Naive B cell (primary cell): ENCODE results near the gene RXFP3. TPM values are rescaled to one million over a fixed set of nuclear protein-coding genes. Genes with fewer than 3 reads are reported as not detected.
A peak's percentile ranks its signal among the peaks of the same experiment; 100 is the strongest.

ENCODE experiments used
- ATAC-seq, 2 donors: fragments of 150-1000 bp; cut with Tn5 transposase; 2 replicates each; pipeline ENCODE4 v1.10.0; 2021; ENCODE audit warnings: low read depth in 2 of 2, mild to moderate bottlenecking in 2 of 2, moderate library complexity in 2 of 2
- DNase-seq: peaks from one replicate; pipeline ENCODE4 v3.0.0; 2022
- H3K27ac Mint-ChIP-seq, 6 donors: one replicate each; pipeline ENCODE4 v1.8.0; 2020 to 2022; ENCODE audit warnings: mild to moderate bottlenecking in 6 of 6, mixed read lengths in 6 of 6, moderate library complexity in 5 of 6, inconsistent platforms in 2 of 6
- H3K27me3 Mint-ChIP-seq, 3 donors: one replicate each; pipeline ENCODE4 v1.8.0; 2021 to 2022; ENCODE audit warnings: mixed read lengths in 3 of 3, mild to moderate bottlenecking in 1 of 3
- H3K36me3 Mint-ChIP-seq, 2 donors: one replicate each; pipeline ENCODE4 v1.8.0; 2020 to 2022; ENCODE audit warnings: mixed read lengths in 2 of 2, inconsistent platforms in 1 of 2, mild to moderate bottlenecking in 1 of 2
- H3K4me1 Mint-ChIP-seq, 3 donors: one replicate each; pipeline ENCODE4 v1.8.0; 2020 to 2022; ENCODE audit warnings: mixed read lengths in 3 of 3, inconsistent platforms in 1 of 3, mild to moderate bottlenecking in 1 of 3, moderate library complexity in 1 of 3
- H3K4me3 Mint-ChIP-seq, 8 donors: one replicate each; pipeline ENCODE4 v1.8.0; 2020 to 2022; ENCODE audit warnings: mild to moderate bottlenecking in 8 of 8, mixed read lengths in 8 of 8, moderate library complexity in 8 of 8, inconsistent platforms in 2 of 8
- H3K9me3 Mint-ChIP-seq, 7 donors: one replicate each; pipeline ENCODE4 v1.8.0; 2020 to 2022; ENCODE audit warnings: mixed read lengths in 7 of 7, mild to moderate bottlenecking in 5 of 7, inconsistent platforms in 2 of 7, moderate library complexity in 1 of 7
- polyA plus RNA-seq, 6 donors: library from polyadenylated mRNA; unstranded; fragments of 300-500 nt; fragmentation: Illumina TruSeq; gene quantifications; one replicate each; pipeline ENCODE4 v1.2.3, GENCODE V29; 2021; ENCODE audit warnings: low read depth in 6 of 6

Gene RXFP3
- polyA plus RNA-seq, 6 donors from 2014 or later, result not detected

DNA sequence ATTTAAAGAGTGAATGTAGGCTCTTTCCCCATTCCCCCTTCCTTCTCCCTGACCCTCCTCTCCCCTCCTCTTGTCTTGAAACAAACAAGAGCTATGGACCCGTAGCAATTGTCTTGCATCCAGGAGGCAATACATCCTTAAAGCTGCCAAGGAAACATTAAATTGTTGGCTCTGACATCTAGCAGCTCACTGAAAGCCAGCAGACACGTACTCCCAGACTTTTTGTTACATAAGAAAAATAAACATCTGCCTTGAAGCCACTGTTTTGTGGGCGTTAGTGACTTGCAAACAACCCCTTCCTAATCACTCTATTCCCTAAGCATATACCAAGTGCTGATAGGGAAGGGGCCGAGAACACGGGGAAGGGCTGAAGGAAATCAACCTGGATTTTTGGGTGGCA lies 39.7 kb downstream of the RXFP3 start:
- no peak for ATAC-seq
- Mint-ChIP-seq H3K9me3 (peaks cover 0 to 1% (median 0%) of the 10 kb centered on the region in 7 donors), H3K36me3 (peaks cover 0 to 5% of the 10 kb centered on the region in 2 donors), H3K27me3 (peaks cover under 1 to 12% (median 2%) of the 10 kb centered on the region in 3 donors), H3K4me3 (no peak overlapping the region), H3K4me1 (no peaks in the 10 kb centered on the region), H3K27ac (no peak overlapping the region)
- no peak for DNase-seq

DNA sequence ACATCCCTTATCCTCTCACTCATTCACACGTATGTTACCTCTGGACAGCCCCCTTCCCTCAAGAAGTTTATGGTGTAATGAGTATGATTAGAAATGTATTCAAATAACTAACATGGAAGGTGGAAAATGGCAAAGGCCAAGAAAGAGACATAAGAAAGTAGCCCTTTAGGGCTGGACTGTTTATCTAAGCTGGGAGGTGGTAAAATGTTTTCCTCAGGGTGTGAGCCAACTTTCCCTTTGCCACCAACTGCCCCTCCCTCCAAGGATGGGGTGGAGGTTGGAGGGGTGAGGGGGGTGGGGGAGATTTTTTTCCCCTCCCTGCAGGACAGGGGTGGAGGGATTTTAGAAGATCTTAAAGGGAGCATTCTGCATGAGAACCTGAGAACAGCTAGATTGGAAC lies 40.1 kb downstream of the RXFP3 start:
- H3K27me3 Mint-ChIP-seq, result peaks cover 0 to 12% (median 0%) of the 10 kb centered on the region in 3 donors
- DNase-seq, result no peak
- ATAC-seq, result no peak
- H3K9me3 Mint-ChIP-seq, result peaks cover 0 to 1% (median 0%) of the 10 kb centered on the region in 7 donors
- peak overlapping the region in 1 of 6 donors; percentile 50 for H3K27ac Mint-ChIP-seq
- no peak overlapping the region for H3K4me3 Mint-ChIP-seq
- H3K4me1 Mint-ChIP-seq, result no peaks in the 10 kb centered on the region
- H3K36me3 Mint-ChIP-seq, result peaks cover 0 to 5% of the 10 kb centered on the region in 2 donors

DNA sequence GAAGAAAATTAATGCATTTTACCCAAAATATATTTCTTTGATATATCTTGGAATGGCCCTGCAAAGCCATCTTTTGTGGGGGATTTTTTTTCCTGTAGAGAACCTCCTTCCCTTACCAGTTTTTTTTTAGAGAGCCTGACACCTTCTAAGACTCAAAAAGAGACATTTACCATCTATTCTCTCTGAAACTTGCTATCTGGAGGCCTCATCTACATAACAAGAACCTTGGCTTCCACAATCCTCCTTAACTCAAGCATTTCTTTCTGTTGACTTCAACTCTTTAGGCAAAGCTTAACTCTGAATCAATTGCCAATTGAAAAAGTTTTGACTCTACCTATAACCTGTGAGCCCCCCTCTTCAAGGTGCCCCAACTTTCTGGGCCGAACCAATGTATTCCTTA lies 42.1 kb downstream of the RXFP3 start:
- no peak for ATAC-seq
- H3K27me3 Mint-ChIP-seq, result peaks cover 0 to 12% (median 0%) of the 10 kb centered on the region in 3 donors
- H3K36me3 Mint-ChIP-seq, result peaks cover 0 to 5% of the 10 kb centered on the region in 2 donors
- H3K9me3 Mint-ChIP-seq, result peaks cover 0 to 1% (median 0%) of the 10 kb centered on the region in 7 donors
- no peak overlapping the region for H3K27ac Mint-ChIP-seq
- H3K4me1 Mint-ChIP-seq, result no peaks in the 10 kb centered on the region
- DNase-seq, result no peak
- H3K4me3 Mint-ChIP-seq, result no peak overlapping the region

DNA sequence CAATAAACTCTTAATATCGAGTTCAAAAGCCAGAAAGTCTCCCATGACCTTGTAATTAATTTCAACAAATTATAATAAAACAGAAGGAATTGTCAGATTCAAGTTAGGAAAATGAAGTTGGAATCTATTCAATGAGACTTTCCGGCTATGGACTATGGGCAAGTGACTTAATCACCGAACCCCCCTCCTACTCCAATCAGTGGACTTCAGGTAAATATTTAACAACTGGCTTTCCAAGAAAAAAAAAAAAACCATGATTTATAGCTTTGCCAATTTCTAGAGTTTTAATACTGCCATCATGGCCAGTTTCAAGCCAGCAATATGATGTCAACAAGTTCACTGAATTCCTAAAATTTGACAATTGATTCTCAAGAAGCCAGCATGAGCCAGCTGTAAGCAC lies 43.8 kb downstream of the RXFP3 start:
- Mint-ChIP-seq H3K4me3 (no peak overlapping the region), H3K36me3 (peaks cover 0 to 5% of the 10 kb centered on the region in 2 donors), H3K4me1 (no peaks in the 10 kb centered on the region), H3K27me3 (peaks cover 0 to 12% (median 0%) of the 10 kb centered on the region in 3 donors), H3K27ac (no peak overlapping the region), H3K9me3 (peaks cover 0 to 1% (median 0%) of the 10 kb centered on the region in 7 donors)
- ATAC-seq (no peak), DNase-seq (no peak)

DNA sequence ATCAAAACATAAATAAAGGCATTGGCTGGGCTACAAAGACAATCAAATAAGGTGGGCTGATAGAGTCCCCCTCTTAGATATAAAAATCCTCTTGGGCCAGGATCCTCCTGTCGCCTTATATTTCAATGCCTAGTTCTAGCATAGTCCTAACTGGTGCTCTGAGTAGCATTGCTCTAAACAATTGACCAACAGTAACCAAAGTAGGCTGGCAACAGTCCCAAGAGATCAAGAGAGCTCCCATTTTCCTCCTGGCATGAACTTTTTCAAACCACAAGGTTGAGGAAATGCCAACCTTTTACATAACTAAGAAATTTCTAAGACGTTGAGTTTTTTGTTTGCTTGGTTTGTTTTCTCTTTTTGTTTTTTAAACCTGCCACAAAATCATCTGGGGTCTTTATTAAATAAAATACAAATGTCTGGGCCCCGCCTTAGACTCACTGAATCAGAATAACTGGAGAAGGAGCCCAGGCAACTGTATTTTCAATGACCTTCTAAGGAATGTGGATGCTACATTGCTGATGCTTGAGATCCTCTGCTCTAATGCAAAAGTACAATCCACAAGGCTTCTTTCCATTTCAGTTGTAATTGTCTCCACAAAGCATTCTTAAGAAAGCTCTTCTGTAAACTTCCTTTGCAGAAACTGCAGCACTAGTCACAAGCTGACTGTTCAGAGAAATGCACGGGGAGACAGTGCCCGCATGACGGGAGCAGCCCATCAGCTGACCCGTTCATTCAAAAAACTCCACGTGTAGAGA lies 45.4 kb downstream of the RXFP3 start:
- Mint-ChIP-seq H3K27me3 (peaks cover 0 to 4% (median 0%) of the 10 kb centered on the region in 3 donors), H3K36me3 (peaks cover 0 to 4% of the 10 kb centered on the region in 2 donors), H3K27ac (no peak overlapping the region), H3K4me3 (no peak overlapping the region), H3K4me1 (no peaks in the 10 kb centered on the region), H3K9me3 (peaks cover 0 to 1% (median 0%) of the 10 kb centered on the region in 7 donors)
- no peak for ATAC-seq
- DNase-seq, result no peak

DNA sequence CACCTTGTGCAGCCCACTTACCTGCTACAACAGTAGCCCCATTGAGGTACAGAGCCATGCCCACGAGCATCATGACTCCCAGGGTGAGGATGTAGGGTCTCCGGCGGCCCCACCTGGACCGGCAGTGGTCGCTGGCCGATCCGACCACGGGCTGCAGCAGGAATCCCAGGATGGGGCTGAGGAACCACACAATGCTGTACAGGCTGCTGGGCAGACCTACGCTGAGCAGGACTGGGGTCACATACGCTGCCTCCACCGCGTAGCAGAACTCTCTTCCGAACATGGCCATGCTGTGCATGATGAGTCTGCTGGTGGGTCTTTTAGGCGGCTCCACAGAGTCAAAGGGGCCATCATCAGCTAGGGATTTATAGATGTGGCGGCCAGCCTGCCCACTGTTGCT lies 48.0 kb downstream of the RXFP3 start:
- no peak overlapping the region for H3K4me3 Mint-ChIP-seq
- peaks cover 10 to 15% of the 10 kb centered on the region in 2 donors for H3K36me3 Mint-ChIP-seq
- H3K27ac Mint-ChIP-seq, result no peak overlapping the region
- H3K4me1 Mint-ChIP-seq, result no peaks in the 10 kb centered on the region
- ATAC-seq (no peak), DNase-seq (no peak)
- H3K27me3 Mint-ChIP-seq, result no peaks in the 10 kb centered on the region
- H3K9me3 Mint-ChIP-seq, result peaks cover 0 to 1% (median 0%) of the 10 kb centered on the region in 7 donors

DNA sequence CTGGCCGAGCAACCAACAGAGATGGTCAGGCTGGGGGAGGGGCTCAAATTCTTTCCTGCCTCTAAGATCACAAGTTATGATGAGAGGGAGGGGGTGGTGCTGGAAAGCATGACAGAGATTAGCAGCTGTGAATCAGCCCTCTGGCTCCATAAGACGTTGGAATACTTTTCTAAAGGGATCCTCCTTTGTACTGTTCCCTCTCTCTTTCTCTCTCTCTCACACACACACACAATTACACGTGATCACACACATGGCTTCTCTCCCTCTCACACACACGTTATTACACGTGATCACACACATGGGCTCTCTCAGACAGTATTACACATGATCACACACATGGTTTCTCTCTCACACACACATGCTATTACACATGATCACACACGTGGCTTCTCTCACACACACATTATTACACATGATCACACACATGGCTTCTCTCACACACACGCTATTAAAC lies 48.5 kb downstream of the RXFP3 start, which contains the start of gene SLC45A2:
SLC45A2 (minus strand) TSS at position 23 of the 454 bp plus-strand sequence. CDS start 110 bp downstream, outside the sequence.
- DNase-seq, result no peak
- H3K36me3 Mint-ChIP-seq, result peaks cover 10 to 18% of the 10 kb centered on the region in 2 donors
- H3K4me1 Mint-ChIP-seq, result no peaks in the 10 kb centered on the region
- H3K9me3 Mint-ChIP-seq, result peaks cover 0 to 1% (median 0%) of the 10 kb centered on the region in 7 donors
- H3K27ac Mint-ChIP-seq, result no peak within 1 kb of the TSS
- no peak for ATAC-seq
- H3K4me3 Mint-ChIP-seq, result no peak within 1 kb of the TSS
- no peaks in the 10 kb centered on the region for H3K27me3 Mint-ChIP-seq

DNA sequence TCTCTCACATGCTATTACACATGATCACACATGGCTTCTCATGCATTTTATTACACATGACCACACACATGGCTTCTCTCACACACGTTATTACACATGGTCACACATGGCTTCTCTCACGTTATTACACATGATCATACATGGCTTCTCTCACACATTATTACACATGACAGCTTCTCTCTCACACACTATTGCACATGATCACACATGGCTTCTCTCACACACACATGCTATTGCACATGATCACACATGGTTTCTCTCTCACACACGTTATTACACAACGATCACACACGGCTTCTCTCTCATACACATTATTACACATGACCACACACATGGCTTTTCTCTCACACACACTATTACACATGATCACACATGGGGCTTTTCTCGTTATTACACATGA lies 49.3 kb downstream of the RXFP3 start:
- Mint-ChIP-seq H3K4me1 (no peaks in the 10 kb centered on the region), H3K9me3 (peaks cover 0 to under 1% (median 0%) of the 10 kb centered on the region in 7 donors), H3K4me3 (no peak overlapping the region), H3K27me3 (no peaks in the 10 kb centered on the region), H3K27ac (no peak overlapping the region), H3K36me3 (peaks cover 10 to 18% of the 10 kb centered on the region in 2 donors)
- no peak for ATAC-seq
- DNase-seq, result no peak

Other genes starting within 250 kb of the RXFP3 start
- gene ADAMTS12, start 44.4 kb upstream of the RXFP3 start, polyA plus RNA-seq, result not detected
- not detected for gene SLC45A2, start 48.3 kb downstream of the RXFP3 start, polyA plus RNA-seq
- 10 to 100 TPM in 2 of 6 donors, 1 to 10 TPM in 4; 4.3 to 12.5 (median 8.3) TPM for gene AMACR, start 71.7 kb downstream of the RXFP3 start, polyA plus RNA-seq
- under 1 TPM in 4 of 6 donors, not detected in 2; 0.51 to 0.92 (median 0.67) TPM for gene C1QTNF3, start 106.8 kb downstream of the RXFP3 start, polyA plus RNA-seq